GM18907 (cell line): ENCODE data around the gene PRCC.
"Not testable (repeated sequence)": the region's sequence is repeated elsewhere in the genome, so short reads cannot be mapped to it uniquely, and the experiment has no call there.

ENCODE experiments used
- ATAC-seq: cut with Tn5 transposase; IDR thresholded peaks from one replicate; pipeline ENCODE4 v1.9.1; 2021; ENCODE audit warnings: mild to moderate bottlenecking, moderate library complexity; ENCODE audit not compliant: unreplicated experiment

PRCC gene

DNA sequence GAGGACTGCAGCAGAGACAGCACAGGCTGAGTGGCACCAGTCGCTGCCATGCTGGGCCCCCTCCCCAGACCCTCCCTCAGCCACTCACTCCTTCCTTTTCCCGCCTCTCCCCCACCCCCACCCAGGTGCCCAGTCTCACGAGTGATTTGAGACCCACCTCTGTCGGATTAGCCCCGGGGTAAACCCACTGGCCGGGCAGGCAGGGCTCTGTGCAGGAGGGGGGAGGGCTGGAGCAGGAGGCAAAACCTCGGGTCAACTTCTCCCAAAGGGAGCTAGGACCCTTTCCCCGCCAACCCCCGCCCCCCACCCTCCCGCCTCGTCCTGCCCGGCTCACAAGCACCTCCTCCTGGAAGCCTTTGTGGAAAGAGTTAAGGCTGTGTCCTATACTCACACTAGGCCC, 23.0 kb upstream of the PRCC start:
- ATAC-seq = no peak

DNA sequence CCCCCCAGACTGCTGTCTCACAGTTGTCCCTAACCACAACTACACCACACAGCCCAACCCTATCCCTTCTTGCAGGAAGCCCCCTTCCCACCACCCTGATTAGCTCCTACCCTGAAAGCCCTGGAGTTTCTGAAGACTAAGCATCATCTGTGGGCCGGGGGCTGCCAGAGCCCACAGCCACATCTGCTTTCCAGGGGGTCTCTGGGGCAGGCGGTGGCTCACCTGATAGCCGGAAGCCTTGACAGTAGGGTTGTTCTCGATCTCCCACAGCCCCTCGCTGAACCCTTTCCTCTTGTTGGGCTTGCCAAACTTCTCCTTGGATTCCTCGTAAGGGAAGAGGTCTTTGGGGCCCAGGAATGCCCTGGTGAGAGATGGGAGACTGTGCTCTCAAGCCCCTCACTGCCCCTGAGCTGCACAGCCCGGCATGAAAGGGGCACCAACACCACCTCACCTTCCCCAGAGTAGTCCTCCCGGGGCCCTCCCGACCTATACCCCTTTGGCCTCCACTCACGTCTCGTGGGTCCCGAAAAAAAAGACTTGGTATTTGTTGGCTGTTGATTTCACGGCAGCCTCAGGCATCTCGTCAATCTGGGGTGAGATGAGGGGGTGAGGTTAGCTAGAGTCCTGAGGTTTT, 22.4 kb upstream of the PRCC start:
- ATAC-seq = no peak

GRCh38 chr1:156745881-156746280, 21.5 kb upstream of the PRCC start:
- ATAC-seq = no peak

- no peak for ATAC-seq
Observed at GRCh38 chr1:156746406-156746727, 21.0 kb upstream of the PRCC start.

- ATAC-seq = no peak
Observed at GRCh38 chr1:156746728-156747631, 20.4 kb upstream of the PRCC start.

DNA sequence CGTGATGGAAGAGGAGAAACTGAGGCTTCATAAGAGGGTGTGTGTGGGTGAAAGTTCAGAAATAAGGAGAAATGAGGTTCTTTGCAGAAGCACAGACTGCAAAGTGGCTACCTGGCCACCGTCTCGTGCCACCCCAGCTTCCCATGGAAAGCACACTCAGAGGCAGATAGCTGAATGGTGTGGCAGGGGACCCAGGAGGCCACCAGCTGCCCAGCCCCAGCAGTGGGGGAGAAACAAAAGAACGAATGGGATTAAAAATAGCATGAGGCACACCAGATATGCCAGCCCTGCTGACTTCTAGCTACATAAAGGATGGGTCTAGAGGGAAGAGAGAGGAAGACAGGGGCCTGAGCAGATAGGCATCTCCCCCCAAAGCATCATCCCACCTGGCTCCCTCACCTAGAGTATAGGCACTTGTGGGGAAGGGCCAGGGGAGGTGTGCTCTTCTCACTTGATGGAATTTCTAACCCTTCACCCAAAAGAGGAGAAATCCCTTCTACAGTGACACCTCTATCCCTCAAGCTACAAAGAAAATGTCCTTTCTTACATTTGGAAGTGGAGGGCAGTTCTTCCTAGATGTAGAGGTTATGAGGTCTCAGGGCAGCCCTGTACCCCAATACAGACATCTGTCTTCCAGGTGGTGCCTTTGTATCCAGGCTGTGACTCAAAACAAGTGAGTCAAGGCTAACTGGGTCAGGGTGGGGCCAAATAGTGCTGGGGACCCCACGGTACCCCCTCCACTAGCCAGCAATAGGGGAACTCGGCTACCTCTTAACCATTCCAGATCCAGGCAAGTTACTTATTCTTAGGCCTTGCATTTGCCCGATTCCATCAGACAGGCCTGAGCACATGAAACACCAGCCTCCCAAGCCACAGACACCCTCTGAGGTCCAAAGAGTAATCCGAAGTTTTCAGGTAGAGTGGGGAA, 19.3 kb upstream of the PRCC start:
- no peak for ATAC-seq

GRCh38 chr1:156748670-156749418, 18.5 kb upstream of the PRCC start:
- ATAC-seq = no peak

- no peak for ATAC-seq
Observed at GRCh38 chr1:156749419-156750118, 17.8 kb upstream of the PRCC start.

- no peak for ATAC-seq
Observed at GRCh38 chr1:156750191-156750672, 17.1 kb upstream of the PRCC start.

DNA sequence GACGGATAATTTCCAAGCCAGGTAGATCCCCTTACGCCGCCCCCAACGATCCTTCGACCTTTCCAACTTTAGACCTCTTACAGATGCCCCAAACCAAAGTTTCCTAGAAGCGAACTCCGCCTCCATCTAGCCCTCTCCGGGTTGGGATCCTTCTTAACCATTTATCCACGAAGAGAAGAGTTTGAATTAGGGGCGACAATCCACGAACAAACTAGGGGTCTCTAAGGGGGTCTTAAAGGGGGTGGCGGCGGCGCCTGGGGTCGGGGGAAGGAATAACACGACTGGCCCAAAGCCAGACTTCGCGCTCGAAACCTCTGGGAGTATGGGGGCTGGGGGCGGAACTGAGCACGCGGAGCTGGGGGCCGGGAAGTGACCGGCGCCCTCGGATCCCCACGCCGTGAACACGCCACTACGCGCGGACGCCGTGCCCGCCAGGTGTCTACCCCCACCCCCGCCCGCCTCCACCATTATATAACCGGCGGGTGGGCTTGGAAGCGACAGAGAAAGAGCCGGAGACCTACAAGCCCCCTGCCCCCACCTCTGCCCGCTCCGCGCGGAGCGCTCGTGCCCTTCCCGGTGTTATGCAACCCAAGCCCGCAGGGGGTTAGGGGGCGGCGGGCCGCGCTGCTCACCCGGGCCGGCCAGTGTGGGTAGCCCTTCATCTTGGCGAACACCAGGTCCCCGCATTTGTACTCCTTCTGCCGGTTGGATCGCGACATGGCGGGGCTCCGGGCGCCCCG, 16.5 kb upstream of the PRCC start:
- ATAC-seq = peak; percentile 12

- ATAC-seq = no peak
Observed at GRCh38 chr1:156751451-156751756, 15.9 kb upstream of the PRCC start, which contains the start of gene HDGF. Gene HDGF (minus strand): TSS chr1:156751675. CDS start chr1:156751429, 246 bp downstream.

DNA sequence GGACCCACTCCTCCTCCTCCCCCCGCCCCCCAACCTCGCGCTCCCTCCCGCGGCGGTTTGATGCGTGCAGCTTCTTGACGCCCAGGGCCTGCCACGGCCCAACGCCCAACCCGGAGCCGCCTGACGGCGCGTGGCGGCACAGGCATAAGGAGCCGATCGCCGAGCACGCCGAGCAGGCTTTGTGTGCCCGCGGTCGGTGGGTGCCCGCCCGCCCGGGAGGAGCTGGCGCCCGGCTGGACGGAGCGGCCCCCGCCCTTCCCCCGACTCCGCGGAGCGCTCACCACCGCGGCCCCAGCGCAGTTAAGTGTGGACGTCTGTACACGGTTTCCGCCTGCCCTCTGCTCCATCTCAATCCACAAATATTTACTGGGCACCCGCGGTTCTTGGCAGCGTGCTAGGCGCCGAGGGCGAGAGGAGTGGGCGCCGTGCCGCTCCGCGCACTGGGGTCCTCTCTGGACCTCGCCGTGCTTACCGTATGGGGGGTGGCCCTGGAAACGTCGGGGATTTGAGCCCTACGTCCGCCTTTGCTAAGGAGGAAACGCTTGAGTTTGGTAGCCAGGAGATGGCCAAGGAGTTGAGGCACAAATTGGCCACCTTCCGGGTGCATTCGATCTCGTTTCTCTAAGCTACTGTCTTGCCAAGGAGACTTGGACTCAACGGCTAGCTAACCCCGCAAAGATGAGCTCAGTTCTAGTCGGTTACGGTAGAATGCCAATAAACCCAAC, 15.4 kb upstream of the PRCC start:
- ATAC-seq = peak; percentile 68

- ATAC-seq = no peak
Observed at GRCh38 chr1:156752843-156753482, 14.4 kb upstream of the PRCC start.

DNA sequence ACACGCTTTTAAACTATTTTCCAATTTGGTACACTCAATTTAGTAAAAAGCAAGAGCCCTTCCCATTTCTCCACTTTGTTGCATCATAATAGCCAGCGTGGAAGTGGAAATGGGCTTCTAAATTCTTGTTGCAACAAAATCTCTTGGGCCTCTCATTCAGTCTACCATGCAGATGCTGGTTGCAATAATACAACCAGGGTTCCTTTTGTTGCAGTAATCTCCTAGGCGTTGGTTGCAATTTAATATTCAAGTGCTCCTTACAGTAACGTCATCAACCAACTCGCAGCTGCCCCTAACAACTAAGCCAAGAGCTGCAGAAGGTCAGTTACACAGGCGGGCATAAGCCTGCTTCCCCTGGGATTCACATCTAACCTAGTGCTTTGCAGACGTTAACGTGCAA, 13.1 kb upstream of the PRCC start:
- ATAC-seq = no peak

DNA sequence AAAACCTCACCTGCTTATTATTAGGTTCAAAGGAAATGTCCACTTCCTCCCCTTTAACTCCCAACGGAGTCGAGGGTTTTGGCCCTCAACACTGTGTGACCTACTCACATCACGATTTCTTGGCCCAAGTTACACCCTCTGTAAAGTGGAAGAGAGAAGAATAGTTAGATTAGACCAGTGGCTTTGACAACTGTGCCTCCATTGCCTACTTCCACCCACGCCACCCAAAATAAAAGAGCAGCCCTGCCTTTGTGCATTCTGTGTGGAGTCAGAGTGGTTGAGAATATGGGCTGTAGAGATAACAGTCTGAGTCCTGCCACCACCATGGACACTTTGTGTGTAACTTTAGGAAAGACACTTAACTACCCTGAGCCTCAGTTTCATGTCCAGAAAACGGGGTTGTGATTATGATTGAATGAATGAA, 11.8 kb upstream of the PRCC start:
- no peak for ATAC-seq

DNA sequence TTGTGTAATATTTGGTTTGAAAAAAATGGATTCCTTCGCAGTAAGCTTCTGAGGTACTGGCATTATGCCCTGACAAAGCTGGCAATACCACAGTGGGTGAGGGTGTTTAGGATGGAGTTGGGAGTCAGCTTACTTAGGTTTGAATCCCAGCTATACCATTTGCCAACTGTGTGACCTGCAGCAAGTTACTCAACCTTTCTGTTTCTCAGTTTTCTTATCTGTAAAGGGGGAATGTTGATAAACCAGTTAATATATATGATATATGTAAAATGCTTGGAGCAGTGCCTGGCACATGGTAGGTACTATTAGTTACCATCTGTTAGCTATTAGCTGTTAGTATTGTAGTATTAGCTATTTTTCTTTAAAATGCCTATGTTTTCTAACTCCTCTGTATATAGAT, 11.0 kb upstream of the PRCC start:
- ATAC-seq = no peak

DNA sequence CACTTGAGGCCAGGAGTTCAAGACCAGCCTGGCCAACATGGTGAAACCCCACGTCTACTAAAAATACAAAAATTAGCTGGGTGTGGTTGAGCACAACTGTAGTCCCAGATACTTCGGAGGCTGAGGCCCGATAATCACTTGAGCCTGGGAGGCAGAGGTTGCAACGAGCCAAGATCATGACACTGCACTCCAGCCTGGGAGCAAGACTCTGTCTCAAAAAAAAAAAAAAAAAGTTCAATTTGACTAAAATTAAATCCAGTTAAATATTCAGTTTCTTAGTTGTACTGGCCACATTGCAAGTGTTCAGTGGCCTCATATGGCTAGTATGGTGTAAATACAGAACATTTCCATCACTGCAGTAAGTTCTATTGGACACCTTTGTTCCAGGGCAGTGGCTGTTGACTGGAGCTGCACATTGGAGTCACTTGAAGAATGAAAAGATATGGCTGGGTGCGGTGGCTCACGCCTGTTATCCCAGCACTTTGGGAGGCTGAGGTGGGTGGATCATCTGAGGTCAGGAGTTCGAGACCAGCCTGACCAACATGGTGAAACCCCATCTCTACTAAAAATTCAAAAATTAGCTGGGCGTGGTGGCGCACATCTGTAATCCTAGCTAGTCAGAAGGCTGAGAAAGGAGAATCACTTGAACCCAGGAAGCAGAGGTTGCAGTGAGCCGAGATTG, 9.6 kb upstream of the PRCC start:
- not testable (repeated sequence) for ATAC-seq
